CD4-positive, alpha-beta memory T cell (primary cell): ENCODE data around the gene KREMEN2. TPM values are rescaled to one million over a fixed set of nuclear protein-coding genes. Genes with fewer than 3 reads are reported as not detected.

Experiments
- CTCF ChIA-PET: fragments of 350-600 bp; sonication (Branson Sonifier 250); formaldehyde crosslinking; loops from one replicate; lab custom pipeline; 2021; ENCODE audit warnings: inconsistent platforms; ENCODE audit not compliant: partially characterized antibody; lab: Charles Lee
- POLR2A ChIA-PET: fragments of 350-600 bp; sonication (Branson Sonifier 250); formaldehyde crosslinking; loops from one replicate; lab custom pipeline; 2021; ENCODE audit not compliant: partially characterized antibody; lab: Charles Lee
- DNase-seq, 5 donors: peaks; one replicate each; pipeline versions ENCODE4 v3.0.0 to v3.0.0-alpha.2; 2020 to 2022; ENCODE audit warnings: mixed read lengths in 1 of 5
- H3K27ac ChIP-seq: one replicate; pipeline ENCODE4 v1.7.0; 2013; ENCODE audit warnings: low read depth, low read length
- H3K27me3 ChIP-seq: 2 replicates; pipeline ENCODE4 v1.7.0; 2013; ENCODE audit warnings: mild to moderate bottlenecking, low read length, moderate library complexity; ENCODE audit not compliant: insufficient read depth
- H3K36me3 ChIP-seq: 2 replicates; pipeline ENCODE4 v1.7.0; 2013; ENCODE audit warnings: mild to moderate bottlenecking, low read length, moderate library complexity; ENCODE audit not compliant: insufficient read depth
- H3K4me1 ChIP-seq: 2 replicates; pipeline ENCODE4 v1.7.0; 2013; ENCODE audit warnings: mild to moderate bottlenecking, low read length, moderate library complexity; ENCODE audit not compliant: insufficient read depth
- H3K4me3 ChIP-seq, 2 donors: one replicate each; pipeline ENCODE4 v1.7.0; 2013; ENCODE audit warnings: low read length in 2 of 2, mild to moderate bottlenecking in 1 of 2
- H3K9me3 ChIP-seq, 2 donors: one replicate each; pipeline ENCODE4 v1.7.0; 2013; ENCODE audit warnings: low read length in 2 of 2, control low read depth in 1 of 2; ENCODE audit not compliant: control insufficient read depth in 1 of 2
- H3K27ac Mint-ChIP-seq, 7 donors: one replicate each; pipeline ENCODE4 v1.8.0; 2020 to 2021; ENCODE audit warnings: mixed read lengths in 7 of 7, mild to moderate bottlenecking in 6 of 7, inconsistent platforms in 3 of 7, moderate library complexity in 3 of 7
- H3K27me3 Mint-ChIP-seq, 2 donors: one replicate each; pipeline ENCODE4 v1.8.0; 2020 to 2021; ENCODE audit warnings: mixed read lengths in 2 of 2
- H3K36me3 Mint-ChIP-seq, 2 donors: one replicate each; pipeline ENCODE4 v1.8.0; 2020 to 2021; ENCODE audit warnings: mixed read lengths in 2 of 2, inconsistent platforms in 1 of 2, mild to moderate bottlenecking in 1 of 2
- H3K4me1 Mint-ChIP-seq, 4 donors: one replicate each; pipeline ENCODE4 v1.8.0; 2020 to 2021; ENCODE audit warnings: mixed read lengths in 4 of 4, mild to moderate bottlenecking in 1 of 4
- H3K4me3 Mint-ChIP-seq, 8 donors: one replicate each; pipeline ENCODE4 v1.8.0; 2020 to 2021; ENCODE audit warnings: mixed read lengths in 8 of 8, mild to moderate bottlenecking in 7 of 8, moderate library complexity in 6 of 8, inconsistent platforms in 3 of 8
- H3K9me3 Mint-ChIP-seq, 8 donors: one replicate each; pipeline ENCODE4 v1.8.0; 2020 to 2021; ENCODE audit warnings: mixed read lengths in 8 of 8, mild to moderate bottlenecking in 5 of 8, inconsistent platforms in 3 of 8, moderate library complexity in 1 of 8
- intact Hi-C: fragments of 100-400 bp; cut with micrococcal nuclease; formaldehyde crosslinking; loops from one replicate; pipeline ENCODE4 v1.15.1; 2023
- polyA plus RNA-seq, 2 donors: library from polyadenylated mRNA; unstranded; fragments of 300-500 nt; fragmentation: Illumina TruSeq; gene quantifications; one replicate each; pipeline ENCODE4 v1.2.3, GENCODE V29; 2021
- total RNA-seq, 2 experiments: library from RNA; stranded (reverse); gene quantifications; one replicate each; pipeline ENCODE4 v1.2.3, GENCODE V29; 2021

KREMEN2 gene, protein sequence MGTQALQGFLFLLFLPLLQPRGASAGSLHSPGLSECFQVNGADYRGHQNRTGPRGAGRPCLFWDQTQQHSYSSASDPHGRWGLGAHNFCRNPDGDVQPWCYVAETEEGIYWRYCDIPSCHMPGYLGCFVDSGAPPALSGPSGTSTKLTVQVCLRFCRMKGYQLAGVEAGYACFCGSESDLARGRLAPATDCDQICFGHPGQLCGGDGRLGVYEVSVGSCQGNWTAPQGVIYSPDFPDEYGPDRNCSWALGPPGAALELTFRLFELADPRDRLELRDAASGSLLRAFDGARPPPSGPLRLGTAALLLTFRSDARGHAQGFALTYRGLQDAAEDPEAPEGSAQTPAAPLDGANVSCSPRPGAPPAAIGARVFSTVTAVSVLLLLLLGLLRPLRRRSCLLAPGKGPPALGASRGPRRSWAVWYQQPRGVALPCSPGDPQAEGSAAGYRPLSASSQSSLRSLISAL
- total RNA-seq = not detected
- not detected for polyA plus RNA-seq

DNA sequence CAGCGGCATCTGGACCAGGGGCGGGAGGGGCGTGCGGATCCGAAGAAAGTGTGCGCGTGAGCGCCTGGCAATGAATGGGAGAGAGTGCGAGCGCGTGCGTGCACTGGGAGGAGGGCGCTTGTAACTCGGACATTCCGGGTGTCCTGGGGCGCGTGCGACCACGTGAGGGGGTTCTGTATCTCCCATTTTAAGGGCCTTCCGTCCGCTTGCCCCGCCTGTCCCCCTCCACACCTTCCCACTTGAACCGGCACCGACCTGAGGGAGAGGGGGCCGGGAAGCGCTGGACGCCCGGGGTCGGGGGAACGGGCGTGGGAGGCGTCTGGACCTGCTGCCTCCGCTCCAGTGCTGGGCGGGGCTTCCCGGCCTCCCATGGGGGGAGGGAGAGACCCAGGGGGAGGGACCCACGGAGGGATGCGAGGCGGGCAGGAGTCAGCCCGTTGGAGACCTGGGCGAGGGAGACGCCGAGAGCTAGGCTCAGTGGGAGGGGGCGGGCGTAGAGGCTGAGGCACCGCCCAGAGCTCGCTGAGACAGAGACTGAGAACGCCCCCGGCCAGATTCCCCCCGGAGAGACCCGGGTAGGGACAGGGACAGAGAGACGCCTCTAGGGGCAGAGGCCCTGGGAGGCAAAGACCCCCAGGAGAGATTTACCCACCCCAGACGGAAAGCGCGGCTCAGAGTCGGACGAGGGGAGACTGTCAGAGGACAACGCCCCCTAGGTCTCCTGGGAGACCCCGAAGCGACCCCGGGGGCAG is at the start of gene KREMEN2:
Gene KREMEN2 (plus strand): TSS at position 553 of the 752 bp plus-strand sequence. CDS start 246 bp downstream, outside the sequence.
- H3K4me3 ChIP-seq = peak within 1 kb of the TSS; percentile 17 to 47
- Mint-ChIP-seq H3K36me3 (no peaks in the 10 kb centered on the region), H3K27ac (peak within 1 kb of the TSS in 2 of 7 donors; percentile 57 to 65), H3K4me1 (peaks cover 10 to 39% (median 26%) of the 10 kb centered on the region in 4 donors), H3K4me3 (peak within 1 kb of the TSS; percentile 78 to 93 (median 84)), H3K9me3 (peaks cover 0 to 1% (median 0%) of the 10 kb centered on the region in 8 donors), H3K27me3 (peaks cover 21% of the 10 kb centered on the region in 2 donors)
- peaks cover 27% of the 10 kb centered on the region for H3K27me3 ChIP-seq
- no peaks in the 10 kb centered on the region for H3K36me3 ChIP-seq
- H3K9me3 ChIP-seq = no peaks in the 10 kb centered on the region
- H3K27ac ChIP-seq = no peak within 1 kb of the TSS
- ChIA-PET POLR2A (interaction anchor here (0.7 to 6.8 kb wide), 3 partner anchors 19 to 194 kb away, joined by 3 to 49 read pairs (median 3); partner anchors contain the start of genes FLYWCH2 and PKMYT1), CTCF (interaction anchor here (0.6 kb wide), 1 partner anchor 163 kb away, joined by 3 read pairs; no protein-coding TSS in a partner anchor)
- peak in 4 of 5 donors; percentile 19 to 48 (median 25) for DNase-seq
- intact Hi-C loops = no loop called here
- peaks cover 59% of the 10 kb centered on the region for H3K4me1 ChIP-seq

DNA sequence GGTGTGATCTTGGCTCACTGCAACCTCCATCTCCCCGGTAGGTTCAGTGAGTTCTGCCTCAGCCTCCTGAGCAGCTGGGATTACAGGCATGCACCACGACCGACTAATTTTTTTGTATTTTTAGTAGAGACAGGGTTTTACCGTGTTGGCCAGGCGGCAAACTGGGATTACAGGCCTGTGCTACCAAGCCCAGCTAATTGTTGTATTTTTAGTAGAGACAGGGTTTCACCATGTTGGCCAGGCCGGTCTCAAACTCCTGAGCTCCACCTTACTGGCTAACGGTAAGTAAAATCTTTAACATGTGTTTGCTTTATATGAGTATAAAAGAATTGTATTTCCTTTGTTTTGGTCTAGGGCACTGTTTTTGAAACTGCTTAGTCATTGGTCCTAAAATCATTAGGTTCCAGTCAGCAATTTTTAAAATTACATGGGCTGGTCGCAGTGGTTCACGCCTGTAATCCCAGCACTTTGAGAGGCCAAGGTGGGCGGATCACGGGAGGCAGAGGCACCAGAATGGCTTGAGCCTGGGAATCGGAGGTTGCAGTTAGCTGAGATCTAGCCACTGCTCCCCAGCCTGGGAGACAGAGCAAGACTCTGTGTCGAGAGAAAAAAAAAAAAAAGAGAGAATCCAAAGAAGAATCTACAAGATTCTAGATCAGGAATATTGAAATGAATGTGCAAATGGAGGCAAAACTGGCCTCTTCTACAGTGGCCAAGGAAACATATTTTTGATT is 48.7 kb upstream of the KREMEN2 start:
- Mint-ChIP-seq H3K4me1 (peaks cover 14 to 30% (median 23%) of the 10 kb centered on the region in 4 donors), H3K27me3 (no peaks in the 10 kb centered on the region), H3K9me3 (no peaks in the 10 kb centered on the region), H3K4me3 (peak overlapping the region in 1 of 8 donors; percentile 25), H3K36me3 (peaks cover 8 to 35% of the 10 kb centered on the region in 2 donors), H3K27ac (peak overlapping the region in 2 of 7 donors; percentile 32 to 63)
- Histone ChIP-seq H3K36me3 (peaks cover 15% of the 10 kb centered on the region), H3K4me1 (peaks cover 20% of the 10 kb centered on the region), H3K27me3 (no peaks in the 10 kb centered on the region), H3K9me3 (no peaks in the 10 kb centered on the region), H3K4me3 (no peak overlapping the region), H3K27ac (no peak overlapping the region)
- intact Hi-C loops = no loop called here
- POLR2A ChIA-PET = interaction anchor here (1.3 kb wide), 1 partner anchor 33 kb away, joined by 3 read pairs; the partner anchor contains the start of gene FLYWCH2
- DNase-seq = no peak
- CTCF ChIA-PET = interaction anchor here (1.0 to 4.2 kb wide), 5 partner anchors 8 to 47 kb away, joined by 3 to 22 read pairs (median 4); no protein-coding TSS in a partner anchor

DNA sequence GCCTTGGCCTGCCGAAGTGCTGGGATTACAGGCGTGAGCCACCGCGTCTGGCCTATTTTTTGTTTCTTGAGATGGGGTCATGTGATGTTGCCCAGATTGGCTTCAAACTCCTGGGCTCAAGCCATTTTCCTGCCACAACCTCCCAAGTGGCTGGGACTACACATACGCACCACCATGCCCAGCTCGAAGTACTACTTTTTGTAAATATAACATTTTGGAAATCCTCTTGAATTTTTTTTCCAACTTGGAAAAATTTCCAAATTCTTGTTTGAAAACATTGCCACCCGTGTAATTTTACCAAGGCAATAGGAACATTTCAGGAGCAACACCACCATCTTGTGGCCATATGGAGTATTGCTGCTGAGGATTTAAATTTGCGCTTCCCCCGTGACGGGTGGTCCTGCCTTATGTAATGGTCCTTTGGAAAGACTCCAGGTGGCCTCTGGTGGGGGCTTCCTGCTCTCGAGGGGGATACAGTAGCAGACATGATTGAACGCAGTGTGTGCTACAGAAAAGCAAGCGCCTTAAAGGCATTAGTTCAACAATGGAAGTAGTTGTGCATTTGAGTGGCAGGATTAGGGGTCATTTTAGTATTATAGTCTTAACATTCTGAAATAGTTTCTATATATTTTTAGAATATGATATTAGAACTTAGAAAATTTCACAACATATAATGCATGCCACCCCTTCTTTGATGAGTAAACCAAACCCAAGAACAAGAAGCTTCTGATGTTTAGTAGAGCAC is 44.4 kb upstream of the KREMEN2 start:
- H3K36me3 ChIP-seq = peaks cover 9% of the 10 kb centered on the region
- no peaks in the 10 kb centered on the region for H3K4me1 ChIP-seq
- H3K4me3 Mint-ChIP-seq = no peak overlapping the region
- ChIA-PET CTCF (interaction anchor here (0.9 to 4.9 kb wide), 15 partner anchors 8 to 81 kb away, joined by 3 to 30 read pairs (median 5); partner anchors contain the start of genes FLYWCH1 and FLYWCH2), POLR2A (interaction anchor here (0.6 to 1.1 kb wide), 4 partner anchors 8 to 52 kb away, joined by 3 to 4 read pairs (median 4); partner anchors contain the start of genes FLYWCH1 and FLYWCH2)
- H3K27me3 ChIP-seq = no peaks in the 10 kb centered on the region
- H3K9me3 ChIP-seq = no peaks in the 10 kb centered on the region
- H3K4me3 ChIP-seq = no peak overlapping the region
- peaks cover 5 to 12% (median 6%) of the 10 kb centered on the region in 4 donors for H3K4me1 Mint-ChIP-seq
- peaks cover 21 to 37% of the 10 kb centered on the region in 2 donors for H3K36me3 Mint-ChIP-seq
- intact Hi-C loops = loop anchor here (1.0 kb wide), 3 partner anchors 15 to 80 kb away; no protein-coding TSS in a partner anchor
- H3K27me3 Mint-ChIP-seq = no peaks in the 10 kb centered on the region
- peak; percentile 47 to 68 (median 62) for DNase-seq
- H3K27ac Mint-ChIP-seq = peak overlapping the region; percentile 50 to 90 (median 78)
- no peak overlapping the region for H3K27ac ChIP-seq
- H3K9me3 Mint-ChIP-seq = no peaks in the 10 kb centered on the region

DNA sequence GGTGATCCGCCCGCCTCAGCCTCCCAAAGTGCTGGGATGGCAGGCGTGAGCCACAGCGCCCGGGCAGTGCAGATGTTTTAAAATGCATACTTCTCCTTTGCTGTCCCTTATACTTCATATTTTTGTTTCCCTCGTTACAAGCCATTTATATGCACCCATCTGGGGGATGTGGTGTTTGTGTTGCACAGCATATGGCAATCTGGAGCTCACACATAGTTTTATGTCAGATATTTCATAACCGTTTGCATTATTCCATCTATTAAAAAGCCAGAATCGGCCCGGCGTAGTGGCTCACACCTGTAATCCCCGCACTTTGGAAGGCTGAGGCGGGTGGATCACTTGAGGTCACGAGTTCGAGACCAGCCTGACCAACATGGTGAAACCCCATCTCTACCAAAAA is 40.6 kb upstream of the KREMEN2 start:
- H3K27me3 ChIP-seq = no peaks in the 10 kb centered on the region
- no peaks in the 10 kb centered on the region for H3K27me3 Mint-ChIP-seq
- POLR2A ChIA-PET = no interaction called here

DNA sequence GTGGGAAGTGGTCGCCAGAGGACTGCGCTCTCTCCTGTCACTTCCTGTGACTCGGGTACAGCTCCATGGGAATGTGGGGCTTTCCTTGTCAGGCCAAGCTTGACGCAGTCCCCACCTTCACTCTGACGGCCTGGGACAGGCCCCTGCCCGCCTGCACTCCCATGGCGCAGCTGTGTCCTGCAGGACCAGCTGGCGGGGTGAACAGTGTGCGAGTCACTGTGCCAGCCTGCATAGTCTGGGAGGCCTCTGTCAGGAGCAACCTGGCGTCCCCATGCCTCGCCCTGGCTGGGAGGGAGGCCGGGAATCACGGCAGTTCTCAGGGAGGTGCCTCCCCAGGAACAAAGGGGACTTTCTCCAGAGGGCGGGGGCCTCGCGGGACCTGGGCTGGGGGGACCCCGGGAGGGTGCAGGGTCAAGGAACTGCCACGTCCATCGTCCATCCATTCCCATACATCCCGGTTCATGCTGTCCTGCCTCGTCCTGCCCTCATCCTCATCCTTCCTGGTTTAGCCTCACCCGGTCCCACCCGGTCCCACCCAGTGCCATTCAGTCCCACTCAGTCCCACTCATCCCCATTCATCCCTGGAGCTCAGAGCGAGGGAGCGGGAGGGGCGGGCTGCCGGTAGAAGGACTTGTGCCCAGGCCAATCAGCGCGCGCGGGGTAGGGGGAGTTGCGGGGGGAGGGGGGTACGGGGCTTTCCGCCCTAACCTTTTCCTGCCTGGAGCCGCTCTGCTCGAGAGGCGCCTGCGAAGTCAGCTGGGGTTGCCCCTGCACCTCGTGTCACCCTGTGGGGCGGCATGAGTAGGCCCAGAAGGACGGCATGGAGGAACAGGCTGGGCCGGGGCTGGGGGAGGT is 38.9 kb upstream of the KREMEN2 start:
- H3K27ac Mint-ChIP-seq = no peak overlapping the region

More for the DNA sequence above, 40.6 kb upstream of the KREMEN2 start:
- Histone ChIP-seq H3K4me1 (peaks cover 12% of the 10 kb centered on the region), H3K9me3 (no peaks in the 10 kb centered on the region), H3K36me3 (no peaks in the 10 kb centered on the region), H3K4me3 (no peak overlapping the region), H3K27ac (no peak overlapping the region)
- Mint-ChIP-seq H3K9me3 (no peaks in the 10 kb centered on the region), H3K36me3 (peaks cover 21 to 32% of the 10 kb centered on the region in 2 donors), H3K27ac (no peak overlapping the region), H3K4me1 (peaks cover 11 to 26% (median 20%) of the 10 kb centered on the region in 4 donors), H3K4me3 (no peak overlapping the region)
- intact Hi-C loops = no loop called here
- no peak for DNase-seq
- CTCF ChIA-PET = interaction anchor here (0.6 to 2.1 kb wide), 5 partner anchors 12 to 56 kb away, joined by 3 to 10 read pairs (median 4); partner anchors contain the start of gene FLYWCH1

More for the DNA sequence above, 38.9 kb upstream of the KREMEN2 start:
- H3K27me3 Mint-ChIP-seq = no peaks in the 10 kb centered on the region
- peaks cover 7 to 21% (median 17%) of the 10 kb centered on the region in 4 donors for H3K4me1 Mint-ChIP-seq
- no peaks in the 10 kb centered on the region for H3K9me3 Mint-ChIP-seq
- DNase-seq = no peak
- ChIA-PET POLR2A (interaction anchor here (1.1 to 3.1 kb wide), 2 partner anchors 13 to 42 kb away, joined by 5 to 13 read pairs; partner anchors contain the start of genes FLYWCH1 and FLYWCH2), CTCF (interaction anchor here (1.0 to 3.2 kb wide), 3 partner anchors 14 to 57 kb away, joined by 3 to 29 read pairs (median 4); partner anchors contain the start of gene FLYWCH1)
- H3K4me3 ChIP-seq = no peak overlapping the region
- intact Hi-C loops = no loop called here
- H3K36me3 ChIP-seq = peaks cover 6% of the 10 kb centered on the region
- no peaks in the 10 kb centered on the region for H3K27me3 ChIP-seq
- peaks cover 12% of the 10 kb centered on the region for H3K4me1 ChIP-seq
- H3K36me3 Mint-ChIP-seq = peaks cover 16 to 22% of the 10 kb centered on the region in 2 donors
- H3K4me3 Mint-ChIP-seq = no peak overlapping the region
- H3K9me3 ChIP-seq = no peaks in the 10 kb centered on the region
- H3K27ac ChIP-seq = no peak overlapping the region
